Panc1 (cell line): ENCODE results near the gene TWF2. TPM values are rescaled to one million over a fixed set of nuclear protein-coding genes. Genes with fewer than 3 reads are reported as not detected.

ENCODE experiments used
- ATAC-seq: fragments of 200-7000 bp; cut with Tn5 transposase; 2 replicates; pipeline ENCODE4 v1.9.1; 2020; ENCODE audit warnings: mild to moderate bottlenecking, moderate library complexity
- BruUV-seq: library from RNA; stranded (reverse); fragments of 400-500 nt; replicated peaks from 2 replicates; lab custom pipeline; 2021; lab: Mats Ljungman, UMichigan
- CTCF ChIA-PET: fragments of 300-600 bp; sonication (Branson Sonifier 250); formaldehyde crosslinking; loops from one replicate; lab custom pipeline; 2022; ENCODE audit warnings: antibody characterized with exemption; lab: Charles Lee
- POLR2A ChIA-PET: fragments of 300-600 bp; sonication (Branson Sonifier 250); formaldehyde crosslinking; loops from one replicate; lab custom pipeline; 2022; ENCODE audit warnings: antibody characterized with exemption; lab: Charles Lee
- DNase-seq: peaks from one replicate; pipeline ENCODE4 v3.0.0-alpha.2; 2010; ENCODE audit warnings: low read depth, low spot score
- H3K27ac ChIP-seq: 2 replicates; pipeline ENCODE4 v1.5.1; 2011; ENCODE audit warnings: mild to moderate bottlenecking, low read length, inconsistent platforms
- H3K27me3 ChIP-seq: fragments of 200-500 bp; sonication (Bioruptor generic); 2 replicates; pipeline ENCODE4 v1.6.0; 2014; ENCODE audit warnings: low read length, inconsistent platforms; ENCODE audit not compliant: control insufficient read depth, insufficient read depth
- H3K36me3 ChIP-seq: fragments of 200-500 bp; sonication (Bioruptor generic); 2 replicates; pipeline ENCODE4 v1.5.1; 2014; ENCODE audit warnings: inconsistent platforms, mild to moderate bottlenecking, low read length, moderate library complexity; ENCODE audit not compliant: control insufficient read depth, insufficient read depth
- H3K4me1 ChIP-seq: 2 replicates; pipeline ENCODE4 v1.5.1; 2011; ENCODE audit warnings: inconsistent platforms, mild to moderate bottlenecking, low read length, moderate library complexity; ENCODE audit not compliant: control insufficient read depth, insufficient read depth
- H3K4me3 ChIP-seq, 2 experiments: 2 replicates each; pipeline ENCODE4 v1.5.1; 2011 to 2012; ENCODE audit warnings: low read depth in 2 of 2, low read length in 2 of 2, mild to moderate bottlenecking in 2 of 2, inconsistent platforms in 1 of 2, moderate library complexity in 1 of 2
- H3K9me3 ChIP-seq: fragments of 200-500 bp; sonication (Bioruptor generic); 2 replicates; pipeline ENCODE4 v1.5.1; 2014; ENCODE audit warnings: low read depth, mild to moderate bottlenecking, inconsistent platforms, low read length, moderate library complexity; ENCODE audit not compliant: control insufficient read depth, insufficient read depth
- POLR2AphosphoS5 ChIP-seq: IDR thresholded peaks from 2 replicates; pipeline ENCODE4 v1.6.1; 2012; ENCODE audit warnings: mild to moderate bottlenecking, low read depth, low read length, moderate library complexity
- SIN3A ChIP-seq: IDR thresholded peaks from 2 replicates; pipeline ENCODE4 v1.6.1; 2012; ENCODE audit warnings: low read depth, mild to moderate bottlenecking, low read length, moderate library complexity, borderline replicate concordance; ENCODE audit not compliant: insufficient read depth
- TCF7L2 ChIP-seq: IDR thresholded peaks from 2 replicates; pipeline ENCODE4 v1.6.1; 2011; ENCODE audit warnings: mild to moderate bottlenecking, low read depth, low read length, inconsistent platforms
- in situ Hi-C: cut with HindIII; loops from 2 replicates; pipeline ENCODE4 v1.10.0; 2016; ENCODE audit warnings: low sequenced_read_pairs, low pct_unique_long_range_greater_than_20kb
- intact Hi-C: fragments of 100-400 bp; cut with micrococcal nuclease; formaldehyde crosslinking; loops from one replicate; pipeline ENCODE4 v1.10.0; 2022; ENCODE audit not compliant: unreplicated experiment
- total RNA-seq: library from RNA; stranded (reverse); gene quantifications from one replicate; pipeline ENCODE4 v1.2.1, GENCODE V29; 2021; ENCODE audit not compliant: unreplicated experiment
- TF ChIP-seq, protein P1 (sequence below): fragments of 450-650 bp; IDR thresholded peaks from 2 replicates; pipeline ENCODE4 v1.5.1; 2017; ENCODE audit warnings: mild to moderate bottlenecking
- TF ChIP-seq, protein P2 (sequence below), 2 experiments: IDR thresholded peaks; 2 replicates each; pipeline ENCODE4 v1.6.1; 2011 to 2012; ENCODE audit warnings: low read depth in 2 of 2, control low read depth in 1 of 2, low read length in 1 of 2, mild to moderate bottlenecking in 1 of 2, moderate library complexity in 1 of 2; ENCODE audit not compliant: insufficient read depth in 1 of 2

TWF2 gene
- total RNA-seq, 1 experiment from 2014 or later, result 51.9 TPM

DNA sequence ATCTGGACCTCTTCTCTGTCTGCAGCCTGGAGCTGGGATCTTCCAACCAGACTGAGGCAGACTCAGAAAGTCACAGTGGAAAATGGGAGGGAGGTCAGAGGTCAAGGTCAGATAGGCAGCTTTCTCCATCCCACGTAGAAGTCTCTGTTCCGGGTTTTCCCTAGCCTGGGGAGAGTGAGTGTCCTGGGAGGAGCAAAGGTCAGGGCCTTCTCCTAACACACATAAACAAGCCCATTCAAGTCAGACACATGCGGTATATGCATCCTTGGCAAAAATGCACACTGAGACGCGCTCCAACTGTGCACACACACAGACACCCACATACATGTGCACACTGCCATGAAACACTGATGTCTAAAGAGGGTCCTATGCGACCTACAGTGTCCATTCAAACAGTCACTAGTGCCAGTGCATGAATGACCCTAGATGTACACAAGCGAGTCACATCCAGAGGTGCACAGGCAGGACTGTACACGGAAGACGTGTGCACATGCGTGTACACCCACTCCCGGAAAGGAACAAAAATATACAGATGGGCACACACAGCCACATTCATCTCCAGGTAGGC, 681 bp downstream of the TWF2 start:
- Histone ChIP-seq H3K9me3 (no peaks in the 10 kb centered on the region), H3K27me3 (no peaks in the 10 kb centered on the region), H3K4me1 (peaks cover 25% of the 10 kb centered on the region), H3K36me3 (peaks cover 7% of the 10 kb centered on the region; the same call in 1 of the 2 replicates), H3K27ac (peak overlapping the region; percentile 83), H3K4me3 (peak overlapping the region; percentile 80 to 86)
- ChIA-PET CTCF (no interaction called here), POLR2A (interaction anchor here (0.7 kb wide), 1 partner anchor 114 kb away, joined by 9 read pairs; no protein-coding TSS in a partner anchor)
- TF ChIP-seq, protein P1, sequence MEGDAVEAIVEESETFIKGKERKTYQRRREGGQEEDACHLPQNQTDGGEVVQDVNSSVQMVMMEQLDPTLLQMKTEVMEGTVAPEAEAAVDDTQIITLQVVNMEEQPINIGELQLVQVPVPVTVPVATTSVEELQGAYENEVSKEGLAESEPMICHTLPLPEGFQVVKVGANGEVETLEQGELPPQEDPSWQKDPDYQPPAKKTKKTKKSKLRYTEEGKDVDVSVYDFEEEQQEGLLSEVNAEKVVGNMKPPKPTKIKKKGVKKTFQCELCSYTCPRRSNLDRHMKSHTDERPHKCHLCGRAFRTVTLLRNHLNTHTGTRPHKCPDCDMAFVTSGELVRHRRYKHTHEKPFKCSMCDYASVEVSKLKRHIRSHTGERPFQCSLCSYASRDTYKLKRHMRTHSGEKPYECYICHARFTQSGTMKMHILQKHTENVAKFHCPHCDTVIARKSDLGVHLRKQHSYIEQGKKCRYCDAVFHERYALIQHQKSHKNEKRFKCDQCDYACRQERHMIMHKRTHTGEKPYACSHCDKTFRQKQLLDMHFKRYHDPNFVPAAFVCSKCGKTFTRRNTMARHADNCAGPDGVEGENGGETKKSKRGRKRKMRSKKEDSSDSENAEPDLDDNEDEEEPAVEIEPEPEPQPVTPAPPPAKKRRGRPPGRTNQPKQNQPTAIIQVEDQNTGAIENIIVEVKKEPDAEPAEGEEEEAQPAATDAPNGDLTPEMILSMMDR, result no peak
- no peak for TF ChIP-seq SIN3A
- TF ChIP-seq TCF7L2, result no peak
- TF ChIP-seq, protein P2, sequence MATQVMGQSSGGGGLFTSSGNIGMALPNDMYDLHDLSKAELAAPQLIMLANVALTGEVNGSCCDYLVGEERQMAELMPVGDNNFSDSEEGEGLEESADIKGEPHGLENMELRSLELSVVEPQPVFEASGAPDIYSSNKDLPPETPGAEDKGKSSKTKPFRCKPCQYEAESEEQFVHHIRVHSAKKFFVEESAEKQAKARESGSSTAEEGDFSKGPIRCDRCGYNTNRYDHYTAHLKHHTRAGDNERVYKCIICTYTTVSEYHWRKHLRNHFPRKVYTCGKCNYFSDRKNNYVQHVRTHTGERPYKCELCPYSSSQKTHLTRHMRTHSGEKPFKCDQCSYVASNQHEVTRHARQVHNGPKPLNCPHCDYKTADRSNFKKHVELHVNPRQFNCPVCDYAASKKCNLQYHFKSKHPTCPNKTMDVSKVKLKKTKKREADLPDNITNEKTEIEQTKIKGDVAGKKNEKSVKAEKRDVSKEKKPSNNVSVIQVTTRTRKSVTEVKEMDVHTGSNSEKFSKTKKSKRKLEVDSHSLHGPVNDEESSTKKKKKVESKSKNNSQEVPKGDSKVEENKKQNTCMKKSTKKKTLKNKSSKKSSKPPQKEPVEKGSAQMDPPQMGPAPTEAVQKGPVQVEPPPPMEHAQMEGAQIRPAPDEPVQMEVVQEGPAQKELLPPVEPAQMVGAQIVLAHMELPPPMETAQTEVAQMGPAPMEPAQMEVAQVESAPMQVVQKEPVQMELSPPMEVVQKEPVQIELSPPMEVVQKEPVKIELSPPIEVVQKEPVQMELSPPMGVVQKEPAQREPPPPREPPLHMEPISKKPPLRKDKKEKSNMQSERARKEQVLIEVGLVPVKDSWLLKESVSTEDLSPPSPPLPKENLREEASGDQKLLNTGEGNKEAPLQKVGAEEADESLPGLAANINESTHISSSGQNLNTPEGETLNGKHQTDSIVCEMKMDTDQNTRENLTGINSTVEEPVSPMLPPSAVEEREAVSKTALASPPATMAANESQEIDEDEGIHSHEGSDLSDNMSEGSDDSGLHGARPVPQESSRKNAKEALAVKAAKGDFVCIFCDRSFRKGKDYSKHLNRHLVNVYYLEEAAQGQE (IDR thresholded peaks at IDR 0.05; ENCODE audit: insufficient read depth in 1 of 2, low read depth in 2 of 2, low read length in 1 of 2), result no peak
- TF ChIP-seq POLR2AphosphoS5, result no peak
- ATAC-seq (peak; percentile 15), DNase-seq (no peak)
- intact Hi-C loops (loop anchor here (10.0 kb wide), 1 partner anchor 97 kb away; no protein-coding TSS in a partner anchor), in situ Hi-C loops (no loop called here)
- BruUV-seq, result TSS peak; percentile 86

DNA sequence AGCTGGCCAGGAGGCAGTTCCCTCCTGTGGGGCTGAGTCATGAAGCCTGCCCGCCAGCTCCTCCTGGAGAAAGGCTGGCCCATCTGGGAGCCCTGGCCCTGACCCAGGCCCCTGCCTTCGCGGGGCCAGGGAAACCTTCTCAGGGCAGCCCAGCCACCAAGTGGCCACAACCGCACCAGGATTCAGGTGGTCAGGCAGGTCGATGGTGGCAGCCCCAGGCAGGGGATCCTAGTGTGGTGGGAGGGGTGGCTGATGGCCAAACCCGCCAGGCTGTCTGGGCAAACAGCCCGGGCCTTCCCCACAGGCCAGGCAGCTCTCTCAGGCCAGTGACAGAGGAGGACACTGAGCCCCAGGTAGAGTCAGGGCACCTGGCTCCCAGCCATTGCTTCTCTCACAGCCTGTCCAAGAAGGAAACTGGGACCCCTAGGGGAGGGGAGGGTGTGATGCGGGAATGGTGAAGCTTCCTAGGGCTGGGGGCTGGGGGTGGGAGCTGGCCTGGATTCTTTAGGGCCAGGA, 1.2 kb downstream of the TWF2 start:
- Histone ChIP-seq H3K27me3 (no peaks in the 10 kb centered on the region), H3K27ac (peak overlapping the region; percentile 83), H3K4me1 (peaks cover 25% of the 10 kb centered on the region), H3K4me3 (peak overlapping the region; percentile 80 to 86), H3K9me3 (no peaks in the 10 kb centered on the region), H3K36me3 (peaks cover 7% of the 10 kb centered on the region; the same call in 1 of the 2 replicates)
- CTCF ChIA-PET, result no interaction called here
- no peak for TF ChIP-seq TCF7L2
- TF ChIP-seq POLR2AphosphoS5, result no peak
- TF ChIP-seq, protein P1, result no peak
- TF ChIP-seq, protein P2 (IDR thresholded peaks at IDR 0.05; ENCODE audit: insufficient read depth in 1 of 2, low read depth in 2 of 2, low read length in 1 of 2), result no peak
- TF ChIP-seq SIN3A, result no peak
- intact Hi-C loops (loop anchor here (10.0 kb wide), 1 partner anchor 97 kb away; no protein-coding TSS in a partner anchor), in situ Hi-C loops (no loop called here)
- POLR2A ChIA-PET, result interaction anchor here (0.6 kb wide), 2 partner anchors 64 to 923 kb away, joined by 3 to 6 read pairs; no protein-coding TSS in a partner anchor
- ATAC-seq, result peak; percentile 78
- no TSS peak for BruUV-seq
- no peak for DNase-seq
